SJCRH30 (cell line): ENCODE data around the gene GAS2L1. TPM values are rescaled to one million over a fixed set of nuclear protein-coding genes. Genes with fewer than 3 reads are reported as not detected.

ENCODE experiments used
- total RNA-seq: library from RNA; depleted of rRNA; stranded (reverse); fragments of >200 nt; shearing (Covaris generic); gene quantifications from 2 replicates; pipeline ENCODE4 v1.2.3, GENCODE V29; 2014; rRNA removed

The GAS2L1 gene
- total RNA-seq, 1 experiment from 2014 or later = 6.4 TPM

Other genes with a start within 250 kb of the GAS2L1 start
- gene C22orf31, start 244.8 kb upstream of the GAS2L1 start, total RNA-seq = not detected in 2 replicates
- 37.5 and 45.7 TPM in 2 replicates for gene KREMEN1, start 233.6 kb upstream of the GAS2L1 start, total RNA-seq
- gene EMID1, start 100.8 kb upstream of the GAS2L1 start, total RNA-seq = 2.2 and 2.3 TPM in 2 replicates
- 20.3 and 21.8 TPM in 2 replicates for gene RHBDD3, start 38.7 kb upstream of the GAS2L1 start, total RNA-seq
- gene EWSR1, start 38.4 kb upstream of the GAS2L1 start, total RNA-seq = 275 and 298 TPM in 2 replicates
- gene RASL10A, start 9.0 kb downstream of the GAS2L1 start, total RNA-seq = 4.1 and 4.3 TPM in 2 replicates
- 40.5 and 41.3 TPM in 2 replicates for gene AP1B1, start 81.9 kb downstream of the GAS2L1 start, total RNA-seq
- gene RFPL1, start 131.9 kb downstream of the GAS2L1 start, total RNA-seq = not detected in 2 replicates
- gene NEFH, start 173.6 kb downstream of the GAS2L1 start, total RNA-seq = not detected in 2 replicates
- gene THOC5, start 247.1 kb downstream of the GAS2L1 start, total RNA-seq = 39.2 and 41.4 TPM in 2 replicates